GM18508 (cell line): ENCODE measurements around the gene DCAF12.
"Not testable (repeated sequence)": the region's sequence is repeated elsewhere in the genome, so short reads cannot be mapped to it uniquely, and the experiment has no call there.

Source experiments
- ATAC-seq: cut with Tn5 transposase; IDR thresholded peaks from one replicate; pipeline ENCODE4 v1.9.1; 2021; ENCODE audit warnings: moderate number of reproducible peaks; ENCODE audit not compliant: insufficient read depth, unreplicated experiment

The DCAF12 gene

GRCh38 chr9:34126207-34127034 lies at the start of gene DCAF12:
DCAF12 (minus strand) TSS chr9:34126698; CDS start chr9:34126431, 267 bp downstream.
- peak; percentile 54 for ATAC-seq

- ATAC-seq, result no peak
Measured at GRCh38 chr9:34176089-34176488, 49.6 kb upstream of the DCAF12 start.

GRCh38 chr9:34171753-34172535 lies 45.4 kb upstream of the DCAF12 start:
- no peak for ATAC-seq

GRCh38 chr9:34170237-34170991 lies 43.9 kb upstream of the DCAF12 start:
- no peak for ATAC-seq

DNA sequence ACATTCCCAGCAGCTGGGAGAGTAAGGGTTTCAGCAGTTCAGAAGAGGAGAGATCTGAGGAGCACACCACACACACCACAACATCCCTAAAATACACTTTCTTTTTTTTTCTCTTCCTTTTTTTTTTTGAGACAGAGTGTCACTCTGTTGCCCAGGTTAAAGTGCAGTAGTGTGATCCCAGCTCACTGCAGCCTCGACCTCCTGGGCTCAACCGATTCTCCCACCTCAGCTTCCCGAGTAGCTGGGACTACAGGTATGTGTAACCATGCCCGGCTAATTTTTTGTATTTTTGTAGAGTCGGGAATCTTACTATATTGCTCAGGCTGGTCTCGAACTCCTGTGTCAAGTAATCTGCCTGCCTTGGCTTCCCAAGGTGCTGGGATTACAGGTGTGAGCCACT lies 42.6 kb upstream of the DCAF12 start:
- ATAC-seq, result no peak

GRCh38 chr9:34163434-34163833 lies 36.9 kb upstream of the DCAF12 start:
- no peak for ATAC-seq

DNA sequence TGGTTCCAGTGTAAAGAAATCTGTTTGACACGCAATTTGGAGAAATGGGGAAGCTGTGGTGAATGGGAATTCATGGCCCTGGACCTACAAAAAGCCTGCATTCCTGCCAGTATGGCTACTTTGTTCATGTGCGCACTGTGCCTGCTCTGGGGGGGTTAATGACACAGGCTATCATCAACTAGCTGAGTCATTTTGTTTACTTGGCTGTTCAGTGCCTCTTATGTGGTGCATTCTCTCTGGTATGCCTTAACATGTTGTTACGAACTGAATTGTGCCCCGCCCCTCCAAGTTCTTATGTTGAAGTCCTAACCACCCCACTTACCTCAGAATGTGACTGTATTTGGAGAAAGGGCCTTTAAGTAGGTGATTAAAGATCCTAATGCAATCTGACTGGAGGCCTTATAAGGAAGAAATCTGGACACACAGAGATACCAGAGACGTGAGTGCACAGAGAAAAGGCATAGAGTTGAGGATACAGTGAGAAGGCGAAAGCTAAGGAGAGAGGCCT lies 31.9 kb upstream of the DCAF12 start:
- no peak for ATAC-seq

GRCh38 chr9:34157898-34158297 lies 31.4 kb upstream of the DCAF12 start:
- no peak for ATAC-seq

DNA sequence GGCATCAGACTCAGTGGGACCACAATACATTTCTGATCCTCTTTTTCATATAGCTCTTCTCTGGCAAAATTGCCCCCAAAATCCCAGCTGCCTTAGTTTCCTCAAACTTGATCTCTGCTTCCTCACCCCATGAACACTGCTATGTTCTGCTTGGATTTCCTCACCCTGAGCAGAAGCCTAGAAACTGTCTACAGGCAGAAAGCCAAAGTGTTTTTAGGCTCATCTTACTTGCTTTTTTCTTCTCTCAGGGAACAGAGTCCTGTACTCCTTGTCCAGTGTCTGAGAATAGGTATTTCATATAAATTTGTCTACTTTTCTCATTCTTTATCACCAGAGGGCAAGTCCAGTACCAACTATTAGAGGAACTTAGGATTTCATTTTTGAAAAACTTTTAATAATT lies 30.8 kb upstream of the DCAF12 start:
- ATAC-seq, result no peak

- ATAC-seq, result no peak
Measured at GRCh38 chr9:34154057-34154456, 27.6 kb upstream of the DCAF12 start.

- no peak for ATAC-seq
Measured at GRCh38 chr9:34151398-34151797, 24.9 kb upstream of the DCAF12 start.

GRCh38 chr9:34145165-34145564 lies 18.7 kb upstream of the DCAF12 start:
- no peak for ATAC-seq

GRCh38 chr9:34143116-34143515 lies 16.6 kb upstream of the DCAF12 start:
- no peak for ATAC-seq

DNA sequence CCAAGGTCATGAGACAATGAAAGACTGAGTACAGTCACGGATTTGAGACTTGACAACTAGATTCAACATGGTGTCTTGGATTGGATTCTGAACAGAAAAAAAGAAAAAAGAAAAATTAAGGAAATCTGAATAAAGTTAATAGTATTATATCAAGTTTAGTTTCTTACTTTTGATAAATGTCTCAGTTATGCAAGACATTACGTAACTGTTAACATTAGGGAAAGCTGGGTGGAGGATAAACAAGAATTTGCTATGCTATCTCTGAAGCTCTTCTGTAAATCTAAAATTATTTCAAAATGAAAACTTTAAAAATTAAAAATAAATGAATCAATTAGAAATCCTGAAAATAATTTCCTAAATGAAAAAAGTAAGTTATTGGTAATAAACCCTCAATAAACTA lies 14.4 kb upstream of the DCAF12 start:
- ATAC-seq, result no peak

DNA sequence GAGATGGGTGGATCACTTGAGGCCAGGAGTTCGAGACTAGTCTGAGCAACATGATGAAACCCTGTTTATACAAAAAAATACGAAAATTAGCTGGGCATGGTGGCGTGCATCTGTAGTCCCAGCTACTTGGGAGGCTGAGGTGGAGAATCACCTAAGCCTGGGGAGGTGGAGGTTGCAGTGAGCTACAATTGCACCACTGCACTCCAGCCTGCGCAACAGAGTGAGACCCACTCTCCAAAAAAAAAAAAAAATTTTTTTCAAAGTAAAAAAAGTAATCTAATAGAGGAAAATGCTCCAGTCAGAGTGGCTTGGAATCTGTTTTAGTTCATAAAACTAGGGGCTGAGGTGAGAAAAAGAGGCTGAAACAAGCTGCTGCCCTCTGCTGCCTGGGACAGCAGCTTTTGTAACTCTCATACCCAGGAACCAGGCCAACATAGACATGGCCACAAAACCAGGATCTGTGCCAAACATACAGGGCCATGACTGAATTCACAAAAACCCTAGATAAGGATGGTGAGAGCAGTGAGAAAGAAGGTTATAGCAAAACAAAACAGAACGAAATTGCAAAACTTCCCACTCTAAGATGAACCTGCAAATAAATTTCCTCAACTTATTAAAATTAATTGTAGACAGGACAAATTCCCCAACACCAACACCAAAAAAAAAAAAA lies 13.1 kb upstream of the DCAF12 start:
- ATAC-seq, result no peak

DNA sequence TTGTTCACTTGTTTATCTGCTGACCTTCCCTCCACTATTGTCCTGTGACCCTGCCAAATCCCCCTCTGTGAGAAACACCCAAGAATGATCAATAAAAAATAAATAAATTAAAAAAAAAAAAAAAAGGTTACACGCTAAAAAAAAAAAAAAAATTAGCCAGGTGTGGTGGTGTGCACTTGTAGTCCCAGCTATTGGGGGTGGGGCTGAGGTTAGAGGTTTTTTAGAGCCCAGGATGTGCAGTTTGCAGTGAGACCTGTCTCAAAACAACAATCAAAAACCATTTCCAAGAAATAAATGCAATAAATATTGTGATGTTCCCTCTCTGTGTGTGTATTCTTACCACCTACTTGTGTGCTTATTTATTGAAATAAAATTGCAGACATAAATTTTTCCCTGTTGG lies 12.1 kb upstream of the DCAF12 start:
- not testable (repeated sequence) for ATAC-seq

DNA sequence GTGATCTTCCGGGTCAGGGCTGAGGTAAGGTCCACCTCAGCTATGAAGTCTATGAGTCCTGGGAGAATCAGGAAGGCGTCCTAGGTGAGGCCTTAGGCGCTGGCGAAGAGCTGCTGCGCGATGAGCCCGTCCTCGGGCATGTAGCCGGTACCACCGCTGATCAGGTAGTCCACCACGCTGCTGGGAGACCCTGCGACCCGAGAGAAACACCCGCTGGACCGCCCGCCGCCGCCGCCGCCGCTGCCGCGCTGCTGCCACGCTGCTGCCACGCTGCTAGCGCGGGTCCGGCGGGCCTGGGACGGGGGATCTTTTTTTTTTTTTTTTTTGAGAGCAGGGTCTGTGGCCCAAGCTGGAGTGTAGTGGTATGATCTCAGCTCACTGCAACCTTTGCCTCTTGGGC lies 8.0 kb upstream of the DCAF12 start:
- no peak for ATAC-seq

GRCh38 chr9:34133436-34133949 lies 7.0 kb upstream of the DCAF12 start:
- no peak for ATAC-seq

- no peak for ATAC-seq
Measured at GRCh38 chr9:34131571-34131970, 5.1 kb upstream of the DCAF12 start.
